ENCODE results near the gene NEK5.
"Not testable (repeated sequence)": the region's sequence is repeated elsewhere in the genome, so short reads cannot be mapped to it uniquely, and the experiment has no call there.

NEK5 gene

GRCh38 chr13:52109116-52109670 lies 19.7 kb downstream of the NEK5 start:
- no peak overlapping the region for H3K27ac Mint-ChIP-seq
- H3K4me1 Mint-ChIP-seq = no peaks in the 10 kb centered on the region
- no peaks in the 10 kb centered on the region for H3K9me3 Mint-ChIP-seq
- no peak overlapping the region for H3K4me3 Mint-ChIP-seq
- no peaks in the 10 kb centered on the region for H3K36me3 Mint-ChIP-seq
- ATAC-seq = no peak
- H3K27me3 Mint-ChIP-seq = peaks cover 20% of the 10 kb centered on the region

GRCh38 chr13:52105841-52106240 lies 23.0 kb downstream of the NEK5 start:
- Mint-ChIP-seq H3K36me3 (no peaks in the 10 kb centered on the region), H3K4me3 (no peak overlapping the region), H3K27ac (no peak overlapping the region), H3K9me3 (no peaks in the 10 kb centered on the region), H3K27me3 (no peaks in the 10 kb centered on the region), H3K4me1 (no peaks in the 10 kb centered on the region)
- no peak for ATAC-seq

GRCh38 chr13:52104624-52105023 lies 24.2 kb downstream of the NEK5 start:
- Mint-ChIP-seq H3K9me3 (no peaks in the 10 kb centered on the region), H3K4me1 (no peaks in the 10 kb centered on the region), H3K4me3 (no peak overlapping the region)

GRCh38 chr13:52103386-52103785 lies 25.5 kb downstream of the NEK5 start:
- H3K36me3 Mint-ChIP-seq = no peaks in the 10 kb centered on the region

More at GRCh38 chr13:52104624-52105023, 24.2 kb downstream of the NEK5 start:
- Mint-ChIP-seq H3K27ac (no peak overlapping the region), H3K27me3 (no peaks in the 10 kb centered on the region), H3K36me3 (no peaks in the 10 kb centered on the region)
- no peak for ATAC-seq

GRCh38 chr13:52102423-52102822 lies 26.4 kb downstream of the NEK5 start:
- H3K4me1 Mint-ChIP-seq, H3K27me3 Mint-ChIP-seq, H3K9me3 Mint-ChIP-seq, H3K27ac Mint-ChIP-seq, ATAC-seq, H3K36me3 Mint-ChIP-seq, H3K4me3 Mint-ChIP-seq: not testable (repeated sequence)

More at GRCh38 chr13:52103386-52103785, 25.5 kb downstream of the NEK5 start:
- Mint-ChIP-seq H3K4me1 (no peaks in the 10 kb centered on the region), H3K4me3 (no peak overlapping the region), H3K27me3 (no peaks in the 10 kb centered on the region), H3K27ac (no peak overlapping the region), H3K9me3 (no peaks in the 10 kb centered on the region)
- ATAC-seq = no peak

GRCh38 chr13:52097197-52097596 lies 31.7 kb downstream of the NEK5 start:
- no peaks in the 10 kb centered on the region for H3K4me1 Mint-ChIP-seq
- ATAC-seq = no peak
- no peaks in the 10 kb centered on the region for H3K9me3 Mint-ChIP-seq
- no peaks in the 10 kb centered on the region for H3K27me3 Mint-ChIP-seq
- H3K27ac Mint-ChIP-seq = no peak overlapping the region
- no peaks in the 10 kb centered on the region for H3K36me3 Mint-ChIP-seq
- no peak overlapping the region for H3K4me3 Mint-ChIP-seq

- H3K27ac Mint-ChIP-seq = no peak overlapping the region
Observed at GRCh38 chr13:52096748-52097147, 32.1 kb downstream of the NEK5 start.

GRCh38 chr13:52096062-52096461 lies 32.8 kb downstream of the NEK5 start:
- no peak for ATAC-seq
- H3K27ac Mint-ChIP-seq = no peak overlapping the region
- H3K4me1 Mint-ChIP-seq = no peaks in the 10 kb centered on the region
- H3K36me3 Mint-ChIP-seq = no peaks in the 10 kb centered on the region
- no peak overlapping the region for H3K4me3 Mint-ChIP-seq
- peaks cover under 1% of the 10 kb centered on the region for H3K27me3 Mint-ChIP-seq
- H3K9me3 Mint-ChIP-seq = no peaks in the 10 kb centered on the region

More at GRCh38 chr13:52096748-52097147, 32.1 kb downstream of the NEK5 start:
- H3K4me3 Mint-ChIP-seq = no peak overlapping the region
- no peaks in the 10 kb centered on the region for H3K27me3 Mint-ChIP-seq
- ATAC-seq = peak; percentile 12
- no peaks in the 10 kb centered on the region for H3K36me3 Mint-ChIP-seq
- H3K9me3 Mint-ChIP-seq = no peaks in the 10 kb centered on the region
- no peaks in the 10 kb centered on the region for H3K4me1 Mint-ChIP-seq

GRCh38 chr13:52092087-52092486 lies 36.8 kb downstream of the NEK5 start:
- Mint-ChIP-seq H3K4me1 (no peaks in the 10 kb centered on the region), H3K27ac (no peak overlapping the region), H3K36me3 (no peaks in the 10 kb centered on the region), H3K27me3 (peaks cover 31% of the 10 kb centered on the region), H3K9me3 (no peaks in the 10 kb centered on the region), H3K4me3 (no peak overlapping the region)
- ATAC-seq = no peak

- H3K36me3 Mint-ChIP-seq = no peaks in the 10 kb centered on the region
- no peak for ATAC-seq
- H3K27me3 Mint-ChIP-seq = peaks cover 31% of the 10 kb centered on the region
- H3K4me3 Mint-ChIP-seq = no peak overlapping the region
- H3K9me3 Mint-ChIP-seq = no peaks in the 10 kb centered on the region
- H3K27ac Mint-ChIP-seq = no peak overlapping the region
- no peaks in the 10 kb centered on the region for H3K4me1 Mint-ChIP-seq
Observed at GRCh38 chr13:52091473-52091872, 37.4 kb downstream of the NEK5 start.

GRCh38 chr13:52085421-52085820 lies 43.5 kb downstream of the NEK5 start:
- Mint-ChIP-seq H3K9me3 (no peaks in the 10 kb centered on the region), H3K27me3 (peaks cover 32% of the 10 kb centered on the region), H3K4me1 (no peaks in the 10 kb centered on the region), H3K36me3 (no peaks in the 10 kb centered on the region), H3K4me3 (no peak overlapping the region), H3K27ac (no peak overlapping the region)
- ATAC-seq = no peak

- not testable (repeated sequence) for H3K27ac Mint-ChIP-seq, ATAC-seq, H3K4me3 Mint-ChIP-seq, H3K36me3 Mint-ChIP-seq, H3K4me1 Mint-ChIP-seq, H3K9me3 Mint-ChIP-seq
- H3K27me3 Mint-ChIP-seq = peaks cover 28% of the 10 kb centered on the region
Observed at GRCh38 chr13:52084981-52085380, 43.9 kb downstream of the NEK5 start.

- H3K36me3 Mint-ChIP-seq = no peaks in the 10 kb centered on the region
- H3K9me3 Mint-ChIP-seq = no peaks in the 10 kb centered on the region
- H3K27me3 Mint-ChIP-seq = peaks cover 9% of the 10 kb centered on the region
- no peaks in the 10 kb centered on the region for H3K4me1 Mint-ChIP-seq
- no peak overlapping the region for H3K4me3 Mint-ChIP-seq
- no peak for ATAC-seq
- H3K27ac Mint-ChIP-seq = no peak overlapping the region
Observed at GRCh38 chr13:52082601-52083000, 46.3 kb downstream of the NEK5 start.

GRCh38 chr13:52079891-52080290 lies 49.0 kb downstream of the NEK5 start:
- H3K27me3 Mint-ChIP-seq, ATAC-seq, H3K4me1 Mint-ChIP-seq, H3K27ac Mint-ChIP-seq, H3K4me3 Mint-ChIP-seq, H3K9me3 Mint-ChIP-seq, H3K36me3 Mint-ChIP-seq: not testable (repeated sequence)

- peaks cover 44% of the 10 kb centered on the region for H3K27me3 Mint-ChIP-seq
Observed at GRCh38 chr13:52070929-52071523, 57.8 kb downstream of the NEK5 start.

GRCh38 chr13:52067237-52067636 lies 61.6 kb downstream of the NEK5 start:
- Mint-ChIP-seq H3K4me1 (no peaks in the 10 kb centered on the region), H3K4me3 (no peak overlapping the region), H3K9me3 (peaks cover 13% of the 10 kb centered on the region), H3K36me3 (peaks cover 7% of the 10 kb centered on the region), H3K27me3 (peaks cover 26% of the 10 kb centered on the region), H3K27ac (no peak overlapping the region)
- ATAC-seq = no peak

More at GRCh38 chr13:52070929-52071523, 57.8 kb downstream of the NEK5 start:
- no peak for ATAC-seq
- H3K27ac Mint-ChIP-seq = no peak overlapping the region
- H3K4me3 Mint-ChIP-seq = no peak overlapping the region
- peaks cover 7% of the 10 kb centered on the region for H3K36me3 Mint-ChIP-seq
- H3K4me1 Mint-ChIP-seq = no peaks in the 10 kb centered on the region
- peaks cover 11% of the 10 kb centered on the region for H3K9me3 Mint-ChIP-seq

Data from stimulated activated memory B cell treated with anti-CD40 and anti-IgM and Interleukin-4, amounts not matched to agents 10 μg/mL and 1 μg/mL and 100 μg/mL, for 72 hours (primary cell).